IPS-18c (cell line): ENCODE results near the gene INVS.
"Not testable (repeated sequence)": the region's sequence is repeated elsewhere in the genome, so short reads cannot be mapped to it uniquely, and the experiment has no call there.

ENCODE experiments used
- H3K4me3 ChIP-seq: 2 replicates; pipeline ENCODE4 v1.7.0; 2013; ENCODE audit warnings: low read depth, mild to moderate bottlenecking, low read length, moderate library complexity; ENCODE audit not compliant: insufficient read depth
- H3K9me3 ChIP-seq: one replicate; pipeline ENCODE4 v1.6.1; 2013; ENCODE audit warnings: mild to moderate bottlenecking, low read length, moderate library complexity; ENCODE audit not compliant: control insufficient read depth, insufficient read depth

Gene INVS

DNA sequence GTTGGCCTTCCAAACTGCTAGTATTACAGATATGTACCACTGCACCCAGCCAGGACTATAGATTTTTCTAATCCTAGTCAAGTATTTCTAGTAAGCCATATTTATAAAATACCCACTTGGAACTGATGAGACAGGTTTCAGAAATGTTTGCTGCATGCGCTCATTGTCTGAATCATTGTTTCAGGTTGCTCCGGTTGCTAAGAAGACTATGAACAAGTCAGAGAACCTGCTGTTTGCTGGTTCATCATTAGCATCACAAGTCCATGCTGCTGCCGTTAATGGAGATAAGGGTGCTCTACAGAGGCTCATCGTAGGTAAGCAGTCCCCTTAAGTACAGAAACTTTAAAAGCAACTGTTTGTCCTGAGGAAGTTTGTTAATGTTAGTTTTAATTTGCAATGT is 5.3 kb downstream of the INVS start:
- H3K9me3 ChIP-seq = no peaks in the 10 kb centered on the region

DNA sequence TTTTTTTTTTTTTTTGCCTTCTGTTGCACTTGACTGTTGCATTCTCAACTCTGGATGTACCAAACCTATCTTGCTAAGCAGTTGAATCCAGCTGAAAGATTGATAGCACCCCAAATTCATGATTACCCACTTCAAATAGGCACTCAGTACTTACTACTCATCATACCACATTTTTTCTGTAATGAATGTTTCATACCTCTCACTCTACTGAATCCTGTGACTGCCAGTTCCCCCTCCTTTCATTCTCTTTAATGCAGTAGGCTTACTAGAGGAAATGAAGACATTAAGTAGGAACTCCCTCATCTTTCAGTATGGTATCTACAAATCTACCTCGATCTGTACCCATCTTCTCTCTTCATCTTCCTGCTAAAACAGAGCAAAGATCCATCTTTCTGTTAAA is 6.8 kb downstream of the INVS start:
- H3K9me3 ChIP-seq = no peaks in the 10 kb centered on the region

More for the DNA sequence above, 5.3 kb downstream of the INVS start:
- H3K4me3 ChIP-seq = no peak overlapping the region

DNA sequence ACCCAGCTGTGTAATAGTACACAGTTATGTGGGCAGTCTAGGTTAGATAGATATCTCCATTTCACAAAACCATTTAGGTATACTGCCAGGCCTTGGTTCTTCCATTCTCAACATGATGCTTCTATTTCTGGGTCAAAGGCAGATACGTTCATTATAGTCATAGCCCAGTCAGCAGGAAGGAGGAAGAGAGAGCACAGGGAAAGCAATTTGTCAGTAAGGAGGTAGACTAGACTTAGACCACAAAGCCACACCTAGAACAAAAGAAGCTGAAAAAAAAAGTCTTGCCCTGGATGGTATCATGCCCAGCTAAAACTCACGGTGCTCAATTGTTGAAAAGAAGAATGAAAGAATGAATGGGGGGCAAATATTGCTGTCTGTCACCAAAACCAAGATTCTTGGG is 7.6 kb downstream of the INVS start:
- H3K9me3 ChIP-seq = no peaks in the 10 kb centered on the region
- H3K4me3 ChIP-seq = no peak overlapping the region

More for the DNA sequence above, 6.8 kb downstream of the INVS start:
- H3K4me3 ChIP-seq = no peak overlapping the region

DNA sequence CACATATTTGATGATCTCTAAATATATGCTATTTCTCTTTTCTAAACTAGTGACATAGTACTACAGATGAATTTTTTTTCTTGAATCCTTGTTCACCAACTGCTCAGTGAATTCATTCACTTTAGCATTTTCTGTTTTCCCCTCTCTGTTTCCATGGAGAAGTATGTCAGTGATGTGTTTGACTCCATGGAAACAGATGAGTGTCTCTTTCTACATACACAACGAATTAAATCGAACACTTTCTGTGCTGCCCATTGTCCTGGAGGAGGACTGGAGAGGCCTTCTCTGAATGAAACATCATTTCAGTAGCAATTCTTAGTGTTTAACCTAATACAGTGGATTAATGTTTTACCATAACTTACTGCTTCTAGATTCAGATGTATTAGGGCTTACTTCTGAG is 9.5 kb downstream of the INVS start:
- no peaks in the 10 kb centered on the region for H3K9me3 ChIP-seq
- no peak overlapping the region for H3K4me3 ChIP-seq

DNA sequence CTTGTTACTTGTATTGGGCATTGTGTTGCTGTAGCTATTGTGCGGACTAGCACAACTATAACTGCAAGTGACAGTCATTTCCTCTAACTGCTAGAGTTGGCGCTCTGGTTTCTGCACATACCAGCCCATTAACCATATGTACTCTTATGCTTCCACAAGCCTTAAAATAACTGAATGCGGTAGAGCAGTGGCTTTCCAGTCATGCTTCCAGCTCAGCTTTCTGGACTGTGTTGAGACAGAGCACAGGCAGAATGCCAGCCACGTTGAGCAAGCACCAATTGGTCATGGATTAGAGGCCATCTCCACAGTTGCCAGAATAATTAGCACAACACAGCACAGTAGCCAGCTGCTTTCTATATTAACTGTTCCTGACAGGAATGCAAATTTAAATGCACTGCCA is 12.2 kb downstream of the INVS start:
- Histone ChIP-seq H3K9me3 (no peaks in the 10 kb centered on the region), H3K4me3 (no peak overlapping the region)

DNA sequence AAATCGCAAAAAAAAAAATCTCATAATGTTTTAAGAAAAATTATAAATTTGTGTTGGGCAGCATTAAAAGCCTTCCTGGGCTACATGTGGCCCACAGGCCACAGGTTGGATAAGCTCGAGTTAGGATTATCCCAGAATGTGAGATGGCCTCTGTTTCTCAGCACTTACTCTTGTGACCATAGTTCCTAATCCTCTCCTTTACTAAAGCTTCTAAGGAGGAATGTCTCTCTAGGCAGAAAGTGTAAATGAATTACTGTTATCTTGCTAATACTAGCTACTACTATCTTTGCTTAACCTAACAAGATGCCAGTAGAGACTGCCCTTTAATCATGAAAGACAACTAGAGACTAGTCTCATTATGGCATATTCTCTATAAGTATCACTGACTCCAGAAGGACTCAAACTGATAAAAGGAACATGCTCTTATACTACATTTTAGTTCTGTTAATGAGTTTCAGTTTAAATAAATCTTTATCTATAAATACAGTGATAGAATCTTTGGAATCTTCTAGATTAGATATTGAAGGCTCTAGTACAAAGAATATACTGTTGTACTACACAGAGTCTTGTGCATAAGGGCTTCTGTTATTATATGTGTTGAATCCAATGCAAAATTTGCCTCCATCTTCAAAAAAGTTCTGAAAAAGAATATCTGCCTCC is 13.8 kb downstream of the INVS start:
- Histone ChIP-seq H3K4me3 (no peak overlapping the region), H3K9me3 (peaks cover under 1% of the 10 kb centered on the region)

DNA sequence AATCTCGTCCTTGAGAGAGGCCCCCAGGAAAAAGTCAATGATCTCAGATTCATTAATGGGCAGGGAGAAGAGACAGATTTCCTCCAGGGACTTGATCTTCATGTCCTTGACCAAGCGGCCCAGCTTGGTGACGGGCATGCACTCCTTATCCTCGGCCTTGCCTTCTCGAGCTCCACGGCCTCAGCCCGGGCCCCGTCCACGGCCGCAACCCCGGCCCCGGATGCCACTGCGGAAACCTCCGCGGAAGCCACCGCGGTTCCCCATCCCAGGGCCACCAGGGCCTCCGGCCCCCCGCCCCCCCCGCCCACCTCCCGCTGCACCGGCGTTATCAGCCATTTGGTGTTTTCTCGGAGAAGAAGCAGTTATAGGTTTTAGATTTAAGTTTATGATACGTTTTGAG is 18.3 kb downstream of the INVS start:
- Histone ChIP-seq H3K4me3 (no peak overlapping the region), H3K9me3 (peaks cover 2% of the 10 kb centered on the region)

DNA sequence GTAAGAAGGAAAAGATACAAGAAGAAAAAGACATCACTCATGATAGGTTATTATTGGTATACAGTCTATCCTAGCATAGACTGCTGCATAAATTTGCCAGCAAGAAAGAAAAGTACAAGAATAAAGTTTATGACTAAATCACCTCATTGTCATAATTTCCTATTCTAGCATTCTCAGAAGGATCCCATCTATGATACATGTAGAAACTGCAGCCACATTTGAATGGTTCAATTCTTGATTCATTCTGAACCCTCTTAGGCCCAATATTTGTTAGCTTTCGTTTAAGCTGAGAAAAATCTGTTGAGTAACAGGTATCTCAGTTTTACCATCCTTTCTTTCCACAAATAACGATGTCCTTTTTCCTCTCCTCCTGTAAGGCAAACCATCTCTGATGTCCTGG is 21.2 kb downstream of the INVS start:
- H3K4me3 ChIP-seq = no peak overlapping the region
- H3K9me3 ChIP-seq = peaks cover 2% of the 10 kb centered on the region

DNA sequence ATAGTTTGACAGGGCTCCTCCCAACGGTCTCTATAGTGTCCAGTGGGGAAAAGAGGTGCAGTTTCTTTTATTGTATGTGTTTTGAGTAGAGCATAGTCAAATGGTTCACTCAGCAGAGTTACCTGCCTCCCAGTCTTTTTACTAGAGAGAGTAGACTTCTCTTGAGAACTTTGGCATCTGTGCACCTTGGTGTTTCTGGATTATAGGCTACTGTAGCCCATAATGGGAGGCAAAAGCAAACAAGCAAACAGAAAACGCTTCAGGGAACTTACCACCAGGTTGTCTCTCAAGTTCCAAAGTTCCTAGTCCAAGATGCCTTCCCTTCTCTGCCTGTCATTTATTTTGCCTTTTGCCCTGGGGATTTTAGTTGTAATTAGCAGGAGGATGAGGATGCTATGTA is 26.2 kb downstream of the INVS start:
- H3K4me3 ChIP-seq = no peak overlapping the region
- H3K9me3 ChIP-seq = no peaks in the 10 kb centered on the region

DNA sequence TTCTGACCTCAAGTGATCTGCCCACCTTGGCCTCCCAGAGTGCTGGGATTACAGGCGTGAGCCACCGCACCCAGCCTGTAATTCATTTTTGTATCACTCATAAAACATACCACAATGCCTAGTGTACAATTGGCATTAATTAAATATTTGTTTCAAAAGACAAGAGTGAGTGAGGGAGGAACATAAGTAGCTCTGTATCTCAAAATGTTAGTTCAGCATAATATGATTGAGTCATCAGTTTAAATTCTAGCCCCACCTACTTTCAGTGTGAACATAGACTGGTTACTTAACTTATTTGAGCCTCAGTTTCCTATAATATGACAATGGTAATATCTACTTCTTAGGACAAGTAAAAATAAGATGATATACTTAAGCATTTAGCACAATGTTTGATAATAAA is 26.9 kb downstream of the INVS start:
- H3K4me3 ChIP-seq = no peak overlapping the region
- H3K9me3 ChIP-seq = no peaks in the 10 kb centered on the region

DNA sequence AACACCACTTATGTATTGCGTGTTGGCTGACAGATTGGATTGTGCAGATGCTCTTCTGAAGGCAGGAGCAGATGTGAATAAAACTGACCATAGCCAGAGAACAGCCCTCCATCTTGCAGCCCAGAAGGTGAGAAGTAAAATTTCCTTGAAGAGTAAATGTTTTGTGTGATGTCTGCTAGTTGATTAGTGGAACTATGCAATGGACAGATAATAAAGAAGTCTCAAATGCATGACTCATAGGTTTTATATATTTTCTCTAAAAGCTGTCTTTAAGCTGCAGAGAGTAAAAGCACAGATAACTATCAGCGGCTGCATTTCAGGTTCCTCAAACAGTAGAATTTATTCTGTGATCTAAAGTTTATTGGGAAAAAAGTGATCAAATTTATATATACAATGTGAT is 27.4 kb downstream of the INVS start:
- H3K9me3 ChIP-seq = no peaks in the 10 kb centered on the region
- H3K4me3 ChIP-seq = no peak overlapping the region

DNA sequence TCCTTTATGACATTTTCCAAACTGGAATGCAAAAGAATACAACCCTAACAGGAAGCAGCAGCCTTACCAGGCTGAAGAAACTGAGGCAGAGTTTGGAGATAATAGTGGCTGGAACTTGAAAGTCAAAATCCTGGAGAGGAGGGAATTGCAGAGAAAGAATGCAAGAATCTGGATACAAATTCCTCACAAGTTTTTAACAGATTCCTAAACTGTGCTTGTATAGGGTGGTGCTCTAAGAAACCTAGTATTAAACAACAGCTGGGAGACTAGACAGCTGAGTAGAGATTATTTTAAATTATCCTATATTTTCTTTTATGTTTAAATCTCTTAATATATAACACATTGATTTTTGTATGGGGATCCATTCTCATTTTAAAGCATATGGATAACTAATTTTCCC is 30.7 kb downstream of the INVS start:
- no peaks in the 10 kb centered on the region for H3K9me3 ChIP-seq
- H3K4me3 ChIP-seq = no peak overlapping the region

DNA sequence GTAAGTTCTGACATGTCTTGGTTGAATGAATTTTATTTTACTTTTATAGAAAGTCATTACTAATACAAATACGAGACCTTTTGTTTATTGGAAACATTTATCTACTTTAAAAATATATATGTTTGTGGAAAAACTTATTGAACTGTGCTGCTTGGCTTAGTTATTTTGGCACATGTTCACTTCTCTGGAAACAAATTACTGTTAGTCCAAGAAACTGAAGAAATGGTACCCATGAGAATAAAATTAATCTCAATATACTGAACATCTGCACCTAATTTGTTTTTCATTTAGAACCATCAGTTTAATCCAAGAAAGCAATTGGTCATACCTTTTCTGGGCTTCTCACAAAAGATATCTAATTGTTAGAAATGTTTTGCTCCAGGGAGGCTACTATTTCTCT is 32.2 kb downstream of the INVS start:
- Histone ChIP-seq H3K9me3 (no peaks in the 10 kb centered on the region), H3K4me3 (no peak overlapping the region)

DNA sequence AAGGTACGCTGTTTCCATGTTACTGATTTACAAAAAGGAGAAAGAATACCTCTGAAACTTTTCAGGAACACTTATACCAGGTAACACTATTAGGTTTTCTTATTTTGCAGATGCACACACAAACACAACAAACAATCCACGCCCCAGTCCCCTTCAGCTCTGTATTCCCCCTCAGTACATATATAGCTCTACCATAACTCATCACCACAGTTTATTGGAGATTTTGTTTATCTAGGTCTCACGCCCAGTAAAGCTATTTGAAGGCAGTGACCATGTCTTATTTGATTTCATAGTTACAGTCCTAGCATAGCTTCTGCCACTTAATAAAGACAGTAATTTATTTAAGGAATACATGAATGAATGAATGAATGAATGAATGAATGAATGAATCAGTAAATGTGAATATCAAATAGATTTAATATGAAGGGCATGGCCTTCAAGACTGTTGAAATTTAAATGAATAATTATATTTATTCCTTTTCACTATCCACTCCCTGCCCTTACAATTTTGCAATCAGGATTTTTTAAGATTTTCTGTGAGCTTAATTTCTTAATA is 32.9 kb downstream of the INVS start:
- Histone ChIP-seq H3K4me3 (no peak overlapping the region), H3K9me3 (no peaks in the 10 kb centered on the region)

DNA sequence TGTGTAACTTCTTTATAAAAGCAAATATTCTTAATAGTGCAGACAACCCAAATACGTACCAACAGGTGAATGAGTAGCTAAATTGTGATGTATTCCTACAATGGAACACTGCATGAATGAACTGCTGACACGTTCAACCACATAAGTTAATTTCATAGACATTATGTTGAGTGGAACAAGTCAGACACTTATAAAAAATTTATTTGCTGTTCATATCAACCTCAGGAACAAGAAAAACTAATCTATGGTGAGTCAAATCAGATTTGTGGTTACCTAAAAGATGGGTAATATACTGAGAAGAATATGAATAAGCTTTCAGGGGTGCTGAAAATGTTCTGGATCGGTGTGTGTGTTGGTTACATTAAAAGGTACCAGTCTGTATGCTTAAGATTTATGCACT is 35.7 kb downstream of the INVS start:
- no peak overlapping the region for H3K4me3 ChIP-seq
- no peaks in the 10 kb centered on the region for H3K9me3 ChIP-seq

DNA sequence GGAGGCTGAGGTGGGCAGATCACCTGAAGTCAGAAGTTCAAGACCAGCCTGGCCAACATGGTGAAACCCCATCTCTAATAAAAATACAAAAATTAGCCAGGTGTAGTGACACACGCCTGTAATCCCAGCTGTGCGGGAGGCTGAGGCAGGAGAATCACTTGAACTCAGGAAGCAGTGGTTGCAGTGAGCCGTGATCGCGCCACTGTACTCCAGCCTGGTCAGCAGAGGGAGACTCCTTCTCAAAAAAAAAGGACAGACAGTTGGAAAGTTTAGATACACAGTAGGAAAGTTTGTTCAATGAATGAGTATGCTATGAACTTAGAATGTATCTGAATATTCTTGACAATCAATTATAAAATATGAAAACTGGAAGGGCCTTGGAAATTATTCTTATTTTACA is 37.8 kb downstream of the INVS start:
- H3K9me3 ChIP-seq, H3K4me3 ChIP-seq: not testable (repeated sequence)

DNA sequence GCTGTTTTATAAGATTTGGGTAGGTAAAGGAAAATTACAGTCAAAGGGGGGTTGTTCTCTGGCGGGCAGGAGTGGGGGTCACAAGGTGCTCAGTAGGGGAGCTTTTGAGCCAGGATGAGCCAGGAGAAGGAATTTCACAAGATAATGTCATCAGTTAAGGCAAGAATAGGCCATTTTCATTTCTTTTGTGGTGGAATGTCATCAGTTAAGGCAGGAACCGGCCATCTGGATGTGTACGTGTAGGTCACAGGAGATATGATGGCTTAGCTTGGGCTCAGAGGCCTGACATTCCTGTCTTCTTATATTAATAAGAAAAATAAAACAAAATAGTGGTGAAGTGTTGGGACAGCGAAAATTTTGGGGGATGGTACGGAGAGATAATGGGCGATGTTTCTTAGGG is 41.3 kb downstream of the INVS start:
- not testable (repeated sequence) for H3K4me3 ChIP-seq, H3K9me3 ChIP-seq

DNA sequence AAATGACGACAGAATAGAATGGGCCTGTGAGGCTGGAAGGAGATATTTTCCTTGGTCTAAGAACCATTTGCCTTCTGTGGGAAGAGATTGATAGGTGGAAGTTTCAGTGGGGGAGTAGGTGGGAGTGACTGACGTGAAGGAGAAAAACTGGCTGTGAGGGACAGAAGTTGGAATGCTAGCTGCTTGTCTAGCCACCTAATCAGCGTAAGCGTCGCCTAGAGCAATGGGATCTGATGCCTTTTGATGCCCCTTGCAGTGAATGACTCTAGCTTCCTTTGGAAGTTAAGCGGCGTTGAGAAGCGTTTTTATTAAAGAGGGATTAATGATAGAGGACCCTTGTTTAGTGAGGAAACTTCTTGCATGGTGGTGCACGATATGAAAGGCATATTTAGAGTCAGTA is 42.8 kb downstream of the INVS start:
- not testable (repeated sequence) for H3K9me3 ChIP-seq, H3K4me3 ChIP-seq
